Choroid plexus epithelial cell (primary cell): Measurements from ENCODE around the gene RNF41.

ENCODE experiments used
- DNase-seq: peaks from one replicate; pipeline ENCODE4 v3.0.0-alpha.2; 2010; ENCODE audit warnings: low read depth
- H3K4me3 ChIP-seq: 2 replicates; pipeline ENCODE4 v1.5.1; 2011; ENCODE audit warnings: low read depth, mild to moderate bottlenecking, control low read depth, low read length, moderate library complexity
- TF ChIP-seq, protein P1 (sequence below): conservative IDR thresholded peaks from 2 replicates; pipeline ENCODE4 v1.5.1; 2011; ENCODE audit warnings: low read depth, mild to moderate bottlenecking, control low read depth, inconsistent platforms, low read length, moderate library complexity

Gene RNF41

DNA sequence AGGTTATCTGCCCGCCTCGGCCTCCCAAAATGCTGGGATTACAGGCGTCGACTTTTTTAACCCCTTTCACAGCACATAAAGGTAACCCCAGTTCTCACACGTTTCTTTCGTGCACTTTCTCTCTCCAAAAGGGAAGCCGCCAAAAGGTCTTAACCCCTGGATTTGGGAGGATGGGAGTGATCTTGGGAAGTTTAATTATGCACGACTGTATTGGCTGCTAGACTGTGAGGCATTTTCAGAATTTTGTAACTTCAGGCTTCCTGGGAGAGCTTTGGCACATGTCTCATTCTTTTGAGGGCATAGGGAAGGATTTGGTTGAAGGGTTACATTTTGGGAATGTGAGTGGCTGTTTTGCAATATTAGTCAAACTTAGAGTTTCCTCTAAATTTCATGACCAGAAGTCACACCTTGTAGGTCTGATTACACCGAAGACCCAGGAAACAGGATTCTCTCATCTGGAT, 31.0 kb downstream of the RNF41 start:
- DNase-seq: no peak
- no peak overlapping the region for H3K4me3 ChIP-seq
- TF ChIP-seq, protein P1, sequence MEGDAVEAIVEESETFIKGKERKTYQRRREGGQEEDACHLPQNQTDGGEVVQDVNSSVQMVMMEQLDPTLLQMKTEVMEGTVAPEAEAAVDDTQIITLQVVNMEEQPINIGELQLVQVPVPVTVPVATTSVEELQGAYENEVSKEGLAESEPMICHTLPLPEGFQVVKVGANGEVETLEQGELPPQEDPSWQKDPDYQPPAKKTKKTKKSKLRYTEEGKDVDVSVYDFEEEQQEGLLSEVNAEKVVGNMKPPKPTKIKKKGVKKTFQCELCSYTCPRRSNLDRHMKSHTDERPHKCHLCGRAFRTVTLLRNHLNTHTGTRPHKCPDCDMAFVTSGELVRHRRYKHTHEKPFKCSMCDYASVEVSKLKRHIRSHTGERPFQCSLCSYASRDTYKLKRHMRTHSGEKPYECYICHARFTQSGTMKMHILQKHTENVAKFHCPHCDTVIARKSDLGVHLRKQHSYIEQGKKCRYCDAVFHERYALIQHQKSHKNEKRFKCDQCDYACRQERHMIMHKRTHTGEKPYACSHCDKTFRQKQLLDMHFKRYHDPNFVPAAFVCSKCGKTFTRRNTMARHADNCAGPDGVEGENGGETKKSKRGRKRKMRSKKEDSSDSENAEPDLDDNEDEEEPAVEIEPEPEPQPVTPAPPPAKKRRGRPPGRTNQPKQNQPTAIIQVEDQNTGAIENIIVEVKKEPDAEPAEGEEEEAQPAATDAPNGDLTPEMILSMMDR: no peak

DNA sequence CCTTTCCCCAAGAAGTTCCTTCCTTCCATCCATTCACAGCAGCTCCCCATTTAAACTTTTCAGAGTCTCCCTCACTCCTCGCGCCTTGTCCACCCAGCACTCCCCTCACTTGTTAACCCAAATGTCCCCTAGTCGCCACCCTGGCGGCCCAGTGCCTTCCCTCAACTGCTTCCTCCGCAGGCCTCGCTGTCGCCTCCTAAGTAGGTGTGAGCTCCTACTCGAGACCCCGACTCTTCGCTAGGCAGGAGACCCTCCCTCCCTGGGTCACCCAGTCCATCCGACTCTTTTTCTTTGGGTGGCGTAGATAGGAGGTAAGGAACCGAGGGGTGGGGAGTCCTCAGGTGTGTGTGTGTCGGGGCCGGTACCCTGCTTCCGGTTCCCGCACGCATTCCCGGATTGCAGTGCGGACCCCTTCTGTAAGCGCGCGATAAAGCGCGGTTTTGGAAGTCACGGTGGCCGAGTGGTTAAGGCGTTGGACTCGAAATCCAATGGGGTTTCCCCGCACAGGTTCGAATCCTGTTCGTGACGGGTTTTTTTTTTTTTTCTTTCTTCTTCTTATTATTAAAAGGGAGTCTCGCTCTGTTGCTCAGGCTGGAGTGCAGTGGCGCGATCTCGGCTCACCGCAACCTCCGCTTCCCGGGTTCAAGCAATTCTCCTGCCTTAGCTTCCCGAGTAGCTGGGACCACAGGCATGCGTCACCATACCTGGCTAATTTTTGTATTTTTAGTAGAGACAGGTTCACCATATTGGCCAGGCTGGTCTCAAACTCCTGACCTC, 31.6 kb downstream of the RNF41 start:
- DNase-seq: peak; percentile 91
- TF ChIP-seq, protein P1: peak; percentile 1
- peak overlapping the region; percentile 84 for H3K4me3 ChIP-seq

DNA sequence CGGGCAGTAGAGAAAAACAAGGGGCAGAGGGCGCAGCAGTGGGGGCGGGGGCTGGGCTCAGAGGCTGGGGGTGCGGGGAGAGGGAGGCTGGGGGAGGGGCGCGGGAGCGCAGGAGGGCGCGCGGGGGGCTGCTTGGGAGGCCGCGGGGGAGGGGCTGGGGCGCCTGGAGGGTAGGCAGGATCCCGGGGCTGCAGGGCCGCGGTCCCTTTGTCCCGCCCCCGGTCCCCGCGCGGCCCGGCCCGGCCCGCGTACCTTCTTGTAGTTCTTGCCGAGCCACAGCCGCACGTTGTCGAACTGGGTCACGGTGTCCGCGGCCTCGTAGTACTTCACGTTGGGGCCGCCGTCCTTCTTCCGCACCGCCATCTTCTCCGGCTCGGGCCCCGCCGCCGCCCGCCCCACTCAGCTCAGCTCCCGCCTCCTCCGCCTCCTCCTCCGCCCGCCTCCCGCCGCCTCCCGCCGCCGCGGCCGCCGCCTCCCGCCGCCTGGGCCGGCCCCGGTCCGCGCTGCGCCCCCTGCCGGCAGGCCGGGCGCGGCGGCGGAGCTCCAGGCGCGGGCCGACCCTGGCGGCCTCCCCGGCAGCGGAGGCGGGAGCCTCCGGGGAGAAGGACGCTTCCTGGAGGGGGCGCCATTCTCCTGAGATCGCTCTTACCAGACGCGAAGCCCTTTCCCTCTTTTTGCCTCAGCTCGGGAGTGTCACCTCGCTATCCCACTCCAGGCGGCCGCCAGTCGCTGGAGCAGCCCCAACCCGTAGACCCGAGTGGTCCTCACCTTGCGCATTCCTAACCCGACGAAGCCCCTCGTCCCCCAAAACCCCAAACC, 32.4 kb downstream of the RNF41 start, which contains the start of gene SMARCC2:
Gene SMARCC2 (minus strand): TSS at position 385 of the 819 bp plus-strand sequence. CDS start 22 bp downstream, at position 363.
- peak within 1 kb of the TSS; percentile 84 for H3K4me3 ChIP-seq
- DNase-seq: peak; percentile 89
- TF ChIP-seq, protein P1: peak; percentile 67

DNA sequence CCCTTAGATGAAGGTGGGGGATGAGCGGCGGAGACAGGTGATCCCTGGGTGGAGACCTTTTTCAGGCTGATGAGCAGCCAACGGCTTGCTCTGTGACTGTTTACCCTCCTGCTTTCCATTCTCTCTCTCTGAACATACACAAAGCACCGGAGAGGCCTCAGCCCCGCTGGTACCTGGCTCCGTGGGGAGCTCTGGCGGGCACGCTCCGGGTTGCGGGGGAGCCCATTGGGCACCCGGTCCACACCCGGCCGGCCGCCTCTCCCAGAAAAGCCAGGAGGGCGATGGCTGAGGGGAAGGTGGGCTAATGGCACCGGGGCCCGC, 33.0 kb downstream of the RNF41 start:
- TF ChIP-seq, protein P1: no peak
- no peak for DNase-seq
- H3K4me3 ChIP-seq: peak overlapping the region; percentile 77

DNA sequence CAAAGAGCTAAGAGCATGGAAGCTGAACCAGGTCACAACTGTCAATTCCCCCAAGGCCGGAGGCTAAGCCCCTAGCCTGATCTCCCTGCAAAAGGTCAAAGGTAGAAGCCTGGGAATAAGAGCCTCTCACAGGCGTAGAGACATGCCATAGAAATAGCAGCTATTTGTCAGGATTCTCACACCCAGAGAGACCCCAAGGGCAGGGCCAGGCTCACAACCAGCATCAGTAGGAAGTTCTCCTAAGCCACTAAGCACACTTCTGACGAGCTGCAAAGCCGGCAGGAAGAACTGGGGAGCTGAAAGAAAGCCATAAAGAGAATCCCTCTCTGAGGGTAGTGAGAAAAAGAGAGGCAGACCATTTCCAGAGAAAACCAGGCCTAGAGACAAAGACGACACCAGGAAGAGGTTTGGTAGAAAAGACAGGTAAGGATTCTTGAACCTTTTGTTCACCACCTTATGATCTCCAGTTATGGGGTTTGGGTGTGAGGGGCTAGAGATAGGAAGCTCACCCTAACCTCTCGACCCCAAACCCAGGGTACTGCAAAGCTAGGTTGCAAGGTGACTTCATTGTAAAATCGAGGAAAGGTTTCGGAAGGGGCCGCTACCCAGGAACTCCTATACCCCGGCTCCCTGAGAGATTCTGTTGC, 33.5 kb downstream of the RNF41 start:
- peak overlapping the region; percentile 77 for H3K4me3 ChIP-seq
- DNase-seq: peak; percentile 32
- TF ChIP-seq, protein P1: no peak

DNA sequence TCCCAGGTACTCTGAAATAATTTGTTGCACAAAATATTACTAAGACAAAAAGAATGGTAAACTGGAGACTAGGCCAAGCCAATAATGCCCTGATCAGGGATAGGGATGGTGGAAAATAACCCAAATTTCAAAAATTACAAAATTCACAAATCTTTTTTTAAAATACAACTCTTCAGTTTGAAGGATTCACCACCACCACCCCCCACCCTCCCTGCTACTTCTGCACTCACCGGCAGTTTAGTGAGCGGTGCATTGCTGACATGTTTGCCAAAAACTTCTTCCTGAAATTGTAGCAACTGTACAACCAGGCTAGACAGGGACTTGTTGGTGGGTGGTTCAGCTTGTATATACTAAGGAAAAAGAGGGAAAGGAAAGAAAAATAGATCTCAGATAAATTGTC, 34.8 kb downstream of the RNF41 start:
- no peak overlapping the region for H3K4me3 ChIP-seq
- TF ChIP-seq, protein P1: no peak
- DNase-seq: no peak
